GM23248 (cell line): ENCODE data around the gene KCNC3.

ENCODE experiments used
- EZH2 ChIP-seq: fragments of 200-600 bp; sonication (generic); IDR thresholded peaks from 2 replicates; pipeline ENCODE4 v1.6.1; 2018; ENCODE audit warnings: antibody characterized with exemption, mild to moderate bottlenecking; ENCODE audit not compliant: insufficient read depth, poor library complexity, severe bottlenecking
- EZH2phosphoT487 ChIP-seq: fragments of 200-600 bp; sonication (generic); IDR thresholded peaks from 2 replicates; pipeline ENCODE4 v1.6.1; 2018; ENCODE audit warnings: antibody characterized with exemption, moderate library complexity, mild to moderate bottlenecking, low read depth; ENCODE audit not compliant: insufficient read depth

GRCh38 chr19:50358483-50359327, 29.5 kb upstream of the KCNC3 start:
- no peak for TF ChIP-seq EZH2
- no peak for TF ChIP-seq EZH2phosphoT487
